Ovary (tissue), 9 donors: ENCODE results near the gene CDO1. TPM values are rescaled to one million over a fixed set of nuclear protein-coding genes. Genes with fewer than 3 reads are reported as not detected.
"Not testable (repeated sequence)": the region's sequence is repeated elsewhere in the genome, so short reads cannot be mapped to it uniquely, and the experiment has no call there.

ENCODE experiments used
- DNase-seq, 5 donors: peaks; one replicate each; pipeline ENCODE4 v3.0.0-alpha.2; 2019 to 2020
- H3K27ac ChIP-seq, 2 donors: fragments of 200-600 bp; one replicate each; pipeline versions ENCODE4 v1.5.1 to v1.8.0; 2019 to 2022
- H3K27me3 ChIP-seq: fragments of 200-600 bp; one replicate; pipeline ENCODE4 v1.8.0; 2022
- H3K36me3 ChIP-seq: fragments of 200-600 bp; sonication (generic); one replicate; pipeline ENCODE4 v1.5.1; 2019
- H3K4me1 ChIP-seq: one replicate; pipeline ENCODE4 v1.8.1; 2013; ENCODE audit warnings: mild to moderate bottlenecking, moderate library complexity; ENCODE audit not compliant: insufficient read depth
- H3K4me3 ChIP-seq: fragments of 200-600 bp; sonication (generic); one replicate; pipeline ENCODE4 v1.5.1; 2017
- H3K9me3 ChIP-seq, 2 donors: fragments of 200-600 bp in 1 of 2; sonication (generic) in 1 of 2; one replicate each; pipeline versions ENCODE4 v1.5.1 to v1.8.1; 2013 to 2019; ENCODE audit warnings: mild to moderate bottlenecking in 1 of 2, moderate library complexity in 1 of 2
- CTCF ChIP-seq, 3 donors: fragments of 450-650 bp in 2 of 3; fragments of 200-600 bp in 1 of 3; IDR thresholded peaks; one replicate each; pipeline versions ENCODE4 v1.5.1 to v1.8.0; 2016 to 2022; ENCODE audit warnings: antibody characterized with exemption in 3 of 3, mild to moderate bottlenecking in 1 of 3
- EP300 ChIP-seq: sonication (generic); formaldehyde crosslinking; IDR thresholded peaks from one replicate; pipeline ENCODE4 v1.6.1; 2017; ENCODE audit warnings: antibody characterized with exemption
- POLR2A ChIP-seq: fragments of 450-650 bp; IDR thresholded peaks from one replicate; pipeline ENCODE4 v1.6.1; 2017; ENCODE audit warnings: antibody characterized with exemption, mild to moderate bottlenecking, moderate library complexity
- WGBS, 3 donors: extraction: QIAGEN DNeasy Blood & Tissue Kit in 1 of 3; methylation state at CpG; one replicate each; pipeline versions ENCODE4 v1.1.5 to v1.1.7; 2013 to 2017; 5-methylcytosine and 5-hydroxymethylcytosine counted together
- intact Hi-C, 4 donors: fragments of 100-400 bp; cut with DNase I; formaldehyde crosslinking; loops; one replicate each; pipeline versions ENCODE4 v1.11.0 to v1.15.1; 2022 to 2023
- polyA plus RNA-seq, 2 donors: library from polyadenylated mRNA; stranded (reverse); fragments of 200-250 nt in 1 of 2; fragments of 350-450 nt in 1 of 2; fragmentation: Illumina TruSeq in 1 of 2; extraction: RNeasy Lipid Tissue Mini Kit (QIAGEN cat#74804) in 1 of 2; gene quantifications; one replicate each; pipeline ENCODE4 v1.2.3, GENCODE V29; 2013 to 2014
- total RNA-seq, 7 donors: library from RNA; depleted of rRNA in 2 of 7; stranded (reverse); fragments of >200 nt in 2 of 7; fragmentation: NEBNext Ultra II Directional in 3 of 7; extraction: Animal tissue kit (Norgen Biotek cat#: 25700) in 3 of 7; gene quantifications; one replicate each; pipeline versions ENCODE4 v1.1.0 to v1.2.4, GENCODE V29; 2016 to 2023
- donor health status: DM: no; HTN: no; CAD: no; lungs with moderate emphysema.
- donor health status: DM: no; HTN: no; CAD: no.
- donor health status: Bipolar disorder and iron deficiency.
- donor health status: DM: yes; HTN: yes; CAD: no.
- donor health status: DM: no; HTN: no; CAD: no.
- donor health status: DM: yes; HTN: yes; CAD: no.

The CDO1 gene
- total and polyA plus RNA-seq, 9 donors = 9.2 to 36.7 (median 16.6) TPM

GRCh38 chr5:115825948-115826347 is 9.5 kb upstream of the CDO1 start:
- DNase-seq = no peak
- Histone ChIP-seq H3K27ac (no peak overlapping the region), H3K36me3 (no peaks in the 10 kb centered on the region), H3K4me3 (no peak overlapping the region), H3K4me1 (no peaks in the 10 kb centered on the region), H3K9me3 (no peaks in the 10 kb centered on the region), H3K27me3 (no peaks in the 10 kb centered on the region)
- TF ChIP-seq CTCF (IDR thresholded peaks at IDR 0.05) = no peak
- no peak for TF ChIP-seq EP300
- TF ChIP-seq POLR2A = no peak
- intact Hi-C loops = no loop called here
- WGBS, 3 donors = 96 to 98% (median 98%) methylated on average over 4 of the region's 4 CpGs

GRCh38 chr5:115824983-115825382 is 8.5 kb upstream of the CDO1 start:
- intact Hi-C loops, DNase-seq, H3K9me3 ChIP-seq, H3K27ac ChIP-seq, H3K36me3 ChIP-seq, H3K4me1 ChIP-seq, H3K4me3 ChIP-seq, H3K27me3 ChIP-seq: not testable (repeated sequence)
- WGBS, 3 donors = 97 to 100% (median 97%) methylated on average over 1 of the region's 1 CpG

GRCh38 chr5:115820846-115821245 is 4.4 kb upstream of the CDO1 start:
- DNase-seq = no peak
- Histone ChIP-seq H3K27me3 (no peaks in the 10 kb centered on the region), H3K4me1 (no peaks in the 10 kb centered on the region), H3K9me3 (no peaks in the 10 kb centered on the region), H3K4me3 (no peak overlapping the region), H3K27ac (no peak overlapping the region), H3K36me3 (no peaks in the 10 kb centered on the region)
- TF ChIP-seq POLR2A = no peak
- WGBS, 3 donors = 87 to 94% (median 90%) methylated on average over 1 of the region's 1 CpG
- intact Hi-C loops = no loop called here

GRCh38 chr5:115818821-115819220 is 2.4 kb upstream of the CDO1 start:
- no peak for TF ChIP-seq CTCF (IDR thresholded peaks at IDR 0.05)
- no peak for TF ChIP-seq POLR2A
- TF ChIP-seq EP300 = no peak
- no peak for DNase-seq
- H3K27ac ChIP-seq = no peak overlapping the region
- H3K4me3 ChIP-seq = no peak overlapping the region
- intact Hi-C loops = no loop called here
- WGBS, 3 donors = 92 to 96% (median 94%) methylated on average over 18 of the region's 18 CpGs
- H3K9me3 ChIP-seq = no peaks in the 10 kb centered on the region
- no peaks in the 10 kb centered on the region for H3K27me3 ChIP-seq
- no peaks in the 10 kb centered on the region for H3K36me3 ChIP-seq
- H3K4me1 ChIP-seq = peaks cover 4% of the 10 kb centered on the region

- H3K27me3 ChIP-seq = no peaks in the 10 kb centered on the region
- H3K9me3 ChIP-seq = no peaks in the 10 kb centered on the region
- H3K4me3 ChIP-seq = no peak overlapping the region
- TF ChIP-seq CTCF (IDR thresholded peaks at IDR 0.05) = no peak
- no peak for TF ChIP-seq EP300
- TF ChIP-seq POLR2A = no peak
- DNase-seq = no peak
- no peak overlapping the region for H3K27ac ChIP-seq
- H3K4me1 ChIP-seq = peaks cover 4% of the 10 kb centered on the region
- 81 to 92% (median 89%) methylated on average over 7 of the region's 7 CpGs for WGBS, 3 donors
- H3K36me3 ChIP-seq = no peaks in the 10 kb centered on the region
- intact Hi-C loops = no loop called here
Observed at GRCh38 chr5:115817386-115817785, 927 bp upstream of the CDO1 start.
